Muscle layer of colon (tissue), 2 donors: Measurements from ENCODE around the gene NFIX.
A peak's percentile ranks its signal among the peaks of the same experiment; 100 is the strongest.

Experiments used
- H3K27ac ChIP-seq: one replicate; pipeline ENCODE4 v1.7.0; 2013; ENCODE audit warnings: low read depth, mild to moderate bottlenecking, low read length, moderate library complexity
- H3K27me3 ChIP-seq, 2 donors: one replicate each; pipeline ENCODE4 v1.7.0; 2013; ENCODE audit warnings: low read length in 2 of 2, mild to moderate bottlenecking in 2 of 2; ENCODE audit not compliant: insufficient read depth in 2 of 2, control insufficient read depth in 1 of 2
- H3K36me3 ChIP-seq: one replicate; pipeline ENCODE4 v1.7.0; 2013; ENCODE audit warnings: mild to moderate bottlenecking, low read length; ENCODE audit not compliant: insufficient read depth
- H3K4me1 ChIP-seq: one replicate; pipeline ENCODE4 v1.7.0; 2013; ENCODE audit warnings: mild to moderate bottlenecking, low read length; ENCODE audit not compliant: insufficient read depth
- H3K4me3 ChIP-seq, 2 donors: one replicate each; pipeline ENCODE4 v1.7.0; 2013; ENCODE audit warnings: low read length in 2 of 2, low read depth in 1 of 2, mild to moderate bottlenecking in 1 of 2, moderate library complexity in 1 of 2
- H3K9ac ChIP-seq: one replicate; pipeline ENCODE4 v1.7.0; 2013; ENCODE audit warnings: low read length
- H3K9me3 ChIP-seq: one replicate; pipeline ENCODE4 v1.7.0; 2013; ENCODE audit warnings: mild to moderate bottlenecking, low read length
- donor health status: abdominal sarcoma.
- donor health status: Adenocarcinoma of cecum.

The NFIX gene

DNA sequence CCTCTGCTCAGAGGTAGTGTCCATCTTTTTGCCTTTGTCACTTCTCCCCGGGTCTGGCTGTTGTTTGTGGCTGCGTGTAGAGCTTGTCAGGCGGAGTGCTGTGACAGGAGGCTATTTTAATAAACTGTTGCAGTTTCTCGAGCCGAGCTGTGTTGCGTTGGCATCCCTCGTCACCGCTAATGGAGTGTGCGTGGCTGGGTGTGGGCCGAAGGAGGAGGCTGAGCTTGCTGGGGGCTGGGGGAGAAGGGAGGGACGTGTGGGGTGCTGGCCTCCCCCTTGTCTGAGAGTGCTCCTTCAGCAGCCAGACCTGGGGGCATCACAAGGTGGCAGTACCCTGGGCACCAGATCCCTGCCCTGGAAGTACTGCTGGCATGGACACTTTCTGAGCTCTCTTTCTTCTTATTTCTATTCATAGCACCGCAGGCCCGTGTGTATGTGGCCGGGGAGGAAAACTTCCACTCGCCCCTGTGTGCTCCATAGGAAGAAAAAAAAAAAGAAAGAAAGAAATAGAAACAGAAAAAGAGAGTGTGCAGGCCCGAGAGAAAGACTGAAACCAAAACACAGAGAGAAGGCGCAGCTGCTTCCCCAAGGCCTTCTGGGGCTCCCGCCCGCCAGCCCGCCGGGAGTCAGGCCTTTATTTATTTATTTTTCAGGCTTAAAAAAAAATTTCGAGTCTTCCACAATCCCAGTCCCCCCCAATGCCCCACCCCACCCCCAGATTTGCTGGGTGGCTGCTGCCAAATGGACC, 27.0 kb downstream of the NFIX start:
- peaks cover 5% of the 10 kb centered on the region for H3K36me3 ChIP-seq
- peaks cover 75% of the 10 kb centered on the region for H3K4me1 ChIP-seq
- H3K27ac ChIP-seq: peak overlapping the region; percentile 96
- H3K27me3 ChIP-seq: no peaks in the 10 kb centered on the region
- H3K4me3 ChIP-seq: peak overlapping the region in 1 of 2 donors; percentile 42
- H3K9ac ChIP-seq: peak overlapping the region; percentile 44
- H3K9me3 ChIP-seq: no peaks in the 10 kb centered on the region

DNA sequence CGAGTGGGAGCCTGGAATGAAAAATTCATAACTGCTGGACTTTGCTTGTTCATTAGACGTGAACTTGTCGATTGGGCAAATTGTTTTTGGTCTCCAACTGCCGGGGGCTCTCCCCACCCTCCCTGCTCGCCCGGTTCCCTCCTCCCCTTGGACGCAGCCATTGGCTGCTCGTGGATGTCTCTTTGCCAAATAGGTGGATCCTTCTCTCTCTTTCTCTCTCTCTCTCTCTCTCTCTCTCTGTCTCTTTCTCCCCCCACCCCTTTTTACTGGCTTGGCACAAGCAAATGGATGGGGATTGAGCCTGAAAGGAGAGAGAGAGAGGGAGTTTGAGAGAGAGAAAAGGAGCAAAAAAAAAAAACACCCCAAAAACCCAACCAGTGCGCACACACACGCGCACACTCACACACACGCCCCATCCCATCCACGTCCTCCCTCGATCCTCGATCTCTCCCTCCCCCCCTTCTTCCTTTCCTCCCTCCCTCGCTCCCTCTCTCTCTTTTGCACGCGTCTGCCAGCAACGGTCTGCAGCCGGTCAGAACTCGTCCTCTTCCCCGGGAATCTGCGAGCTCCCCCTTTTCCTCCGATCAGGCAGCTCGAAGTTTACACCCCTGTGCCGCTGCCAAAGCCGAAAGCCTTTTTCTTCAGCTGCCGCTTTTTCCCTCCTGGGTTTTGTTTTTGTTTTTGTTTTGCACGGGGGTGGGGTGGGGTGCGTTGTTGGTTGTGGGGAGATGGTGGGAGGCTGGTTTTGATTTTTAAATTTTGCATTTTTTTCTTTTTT, 27.8 kb downstream of the NFIX start:
- Histone ChIP-seq H3K27me3 (no peaks in the 10 kb centered on the region), H3K4me1 (peaks cover 76% of the 10 kb centered on the region), H3K4me3 (peak overlapping the region; percentile 27 to 42), H3K27ac (peak overlapping the region; percentile 96), H3K9me3 (no peaks in the 10 kb centered on the region), H3K9ac (peak overlapping the region; percentile 44), H3K36me3 (peaks cover 8% of the 10 kb centered on the region)

DNA sequence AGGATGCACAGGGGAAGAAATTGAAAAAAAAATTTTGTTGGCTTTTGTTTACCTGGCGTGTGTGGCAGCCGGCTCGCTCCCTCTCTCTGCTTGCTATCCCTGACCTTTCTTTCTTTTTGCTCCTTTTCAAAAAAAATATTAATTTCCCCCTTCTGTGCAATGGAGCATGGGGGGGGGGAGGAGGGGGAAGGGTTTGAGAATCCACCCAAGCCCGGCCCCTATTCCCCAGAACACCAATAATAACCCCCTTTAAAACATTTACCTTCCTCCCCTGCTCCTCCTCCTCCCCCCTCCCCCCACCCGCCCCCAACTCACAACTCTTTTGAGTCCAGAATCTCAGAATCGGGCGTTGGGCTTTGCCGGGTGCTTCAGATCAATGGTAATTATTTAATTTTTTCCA, 28.4 kb downstream of the NFIX start:
- H3K36me3 ChIP-seq: peaks cover 13% of the 10 kb centered on the region
- no peaks in the 10 kb centered on the region for H3K9me3 ChIP-seq
- H3K4me1 ChIP-seq: peaks cover 78% of the 10 kb centered on the region
- H3K9ac ChIP-seq: peak overlapping the region; percentile 72
- H3K27ac ChIP-seq: peak overlapping the region; percentile 96
- H3K27me3 ChIP-seq: no peaks in the 10 kb centered on the region
- H3K4me3 ChIP-seq: peak overlapping the region in 1 of 2 donors; percentile 42

DNA sequence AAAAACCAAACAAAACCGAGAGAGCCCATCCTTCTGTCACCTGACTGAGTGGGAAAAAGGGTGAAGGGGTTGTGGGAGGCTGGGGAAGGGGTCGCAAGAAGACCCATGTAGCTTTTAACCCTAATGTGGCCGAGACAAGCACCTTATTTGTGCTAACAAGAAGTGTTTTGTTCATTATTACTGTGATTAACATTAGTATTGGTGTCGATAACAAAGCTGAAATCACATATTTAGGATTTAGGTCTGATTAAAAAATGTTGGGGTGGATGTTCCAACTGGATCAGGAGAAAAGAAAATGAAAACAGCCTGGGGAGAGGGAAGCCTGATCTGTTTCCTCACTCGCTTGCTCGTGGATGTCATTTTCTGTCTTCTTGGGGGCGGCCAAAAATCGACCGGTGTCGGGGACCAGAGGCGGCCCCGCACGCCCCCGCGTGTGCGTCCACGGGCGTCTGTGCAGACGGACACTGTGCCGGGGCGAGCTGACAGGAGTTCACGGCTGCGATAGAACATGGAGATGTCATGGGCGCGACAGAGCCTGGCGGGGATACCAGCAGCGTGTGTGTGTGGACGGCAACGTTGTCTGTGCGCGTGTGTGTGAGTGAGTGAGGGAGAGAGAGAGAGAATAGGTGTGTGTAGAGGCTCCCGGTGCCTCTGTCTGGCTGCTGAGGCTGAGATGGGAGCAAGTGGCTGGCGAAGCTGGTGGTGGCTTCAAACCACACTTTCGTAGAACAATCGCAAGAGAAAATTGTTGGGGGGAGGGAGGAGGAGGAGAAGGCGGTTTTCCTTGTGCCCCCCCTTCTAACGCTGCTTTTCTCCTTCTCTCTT, 29.1 kb downstream of the NFIX start:
- H3K9me3 ChIP-seq: no peaks in the 10 kb centered on the region
- peak overlapping the region; percentile 25 to 59 for H3K4me3 ChIP-seq
- peak overlapping the region; percentile 72 for H3K9ac ChIP-seq
- H3K36me3 ChIP-seq: peaks cover 13% of the 10 kb centered on the region
- H3K27me3 ChIP-seq: no peaks in the 10 kb centered on the region
- peak overlapping the region; percentile 86 for H3K27ac ChIP-seq
- H3K4me1 ChIP-seq: peaks cover 78% of the 10 kb centered on the region

DNA sequence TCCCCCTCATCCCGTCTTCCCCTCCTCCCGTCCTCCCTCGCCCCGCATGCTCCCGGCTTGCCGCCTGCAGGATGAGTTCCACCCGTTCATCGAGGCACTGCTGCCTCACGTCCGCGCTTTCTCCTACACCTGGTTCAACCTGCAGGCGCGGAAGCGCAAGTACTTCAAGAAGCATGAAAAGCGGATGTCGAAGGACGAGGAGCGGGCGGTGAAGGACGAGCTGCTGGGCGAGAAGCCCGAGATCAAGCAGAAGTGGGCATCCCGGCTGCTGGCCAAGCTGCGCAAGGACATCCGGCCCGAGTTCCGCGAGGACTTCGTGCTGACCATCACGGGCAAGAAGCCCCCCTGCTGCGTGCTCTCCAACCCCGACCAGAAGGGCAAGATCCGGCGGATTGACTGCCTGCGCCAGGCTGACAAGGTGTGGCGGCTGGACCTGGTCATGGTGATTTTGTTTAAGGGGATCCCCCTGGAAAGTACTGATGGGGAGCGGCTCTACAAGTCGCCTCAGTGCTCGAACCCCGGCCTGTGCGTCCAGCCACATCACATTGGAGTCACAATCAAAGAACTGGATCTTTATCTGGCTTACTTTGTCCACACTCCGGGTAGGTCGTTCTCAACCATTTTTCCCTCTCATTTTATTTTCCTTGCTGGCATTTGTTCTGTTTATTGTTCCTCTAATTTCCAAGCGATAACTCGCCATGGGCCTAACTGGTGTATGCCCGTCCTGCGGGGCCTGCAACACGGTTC, 29.8 kb downstream of the NFIX start:
- peak overlapping the region; percentile 86 for H3K27ac ChIP-seq

DNA sequence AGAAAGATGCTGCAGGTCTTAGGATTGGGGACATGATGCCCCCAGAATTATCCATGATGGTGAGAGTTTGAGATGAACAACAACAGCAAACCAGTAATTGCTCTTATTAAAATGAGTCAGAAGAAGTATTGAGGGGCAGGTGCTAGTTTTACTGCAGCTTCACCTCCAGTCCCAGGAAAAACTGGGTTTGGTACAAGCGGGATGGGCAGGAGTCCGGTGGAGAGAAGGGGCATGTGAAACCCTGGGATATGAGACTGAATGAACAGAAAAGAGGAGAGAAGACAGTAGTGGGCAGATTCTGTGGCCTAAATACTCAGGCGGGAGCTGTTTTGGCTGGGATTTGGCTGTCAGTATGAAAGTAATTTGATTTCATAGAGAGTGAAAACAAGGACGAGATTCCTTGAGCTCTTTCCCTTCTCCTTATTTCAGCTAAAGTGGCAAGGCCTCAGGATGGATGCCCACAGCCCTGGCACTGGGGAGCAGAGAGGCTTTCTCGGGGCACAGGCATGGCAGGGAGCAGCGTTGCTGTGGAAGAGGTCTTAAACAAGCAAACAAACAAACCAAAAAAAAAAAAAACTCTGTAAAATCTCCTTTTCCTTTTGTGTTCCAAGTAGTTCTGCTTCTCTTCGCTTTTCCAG, 30.7 kb downstream of the NFIX start:
- Histone ChIP-seq H3K9ac (peak overlapping the region; percentile 71), H3K27ac (peak overlapping the region; percentile 86), H3K4me1 (peaks cover 78% of the 10 kb centered on the region), H3K9me3 (no peaks in the 10 kb centered on the region), H3K36me3 (peaks cover 13% of the 10 kb centered on the region), H3K27me3 (no peaks in the 10 kb centered on the region), H3K4me3 (peak overlapping the region; percentile 33 to 59)

More for the DNA sequence above, 29.8 kb downstream of the NFIX start:
- Histone ChIP-seq H3K9me3 (no peaks in the 10 kb centered on the region), H3K36me3 (peaks cover 13% of the 10 kb centered on the region), H3K27me3 (no peaks in the 10 kb centered on the region), H3K9ac (peak overlapping the region; percentile 72), H3K4me1 (peaks cover 78% of the 10 kb centered on the region), H3K4me3 (peak overlapping the region; percentile 33 to 59)

DNA sequence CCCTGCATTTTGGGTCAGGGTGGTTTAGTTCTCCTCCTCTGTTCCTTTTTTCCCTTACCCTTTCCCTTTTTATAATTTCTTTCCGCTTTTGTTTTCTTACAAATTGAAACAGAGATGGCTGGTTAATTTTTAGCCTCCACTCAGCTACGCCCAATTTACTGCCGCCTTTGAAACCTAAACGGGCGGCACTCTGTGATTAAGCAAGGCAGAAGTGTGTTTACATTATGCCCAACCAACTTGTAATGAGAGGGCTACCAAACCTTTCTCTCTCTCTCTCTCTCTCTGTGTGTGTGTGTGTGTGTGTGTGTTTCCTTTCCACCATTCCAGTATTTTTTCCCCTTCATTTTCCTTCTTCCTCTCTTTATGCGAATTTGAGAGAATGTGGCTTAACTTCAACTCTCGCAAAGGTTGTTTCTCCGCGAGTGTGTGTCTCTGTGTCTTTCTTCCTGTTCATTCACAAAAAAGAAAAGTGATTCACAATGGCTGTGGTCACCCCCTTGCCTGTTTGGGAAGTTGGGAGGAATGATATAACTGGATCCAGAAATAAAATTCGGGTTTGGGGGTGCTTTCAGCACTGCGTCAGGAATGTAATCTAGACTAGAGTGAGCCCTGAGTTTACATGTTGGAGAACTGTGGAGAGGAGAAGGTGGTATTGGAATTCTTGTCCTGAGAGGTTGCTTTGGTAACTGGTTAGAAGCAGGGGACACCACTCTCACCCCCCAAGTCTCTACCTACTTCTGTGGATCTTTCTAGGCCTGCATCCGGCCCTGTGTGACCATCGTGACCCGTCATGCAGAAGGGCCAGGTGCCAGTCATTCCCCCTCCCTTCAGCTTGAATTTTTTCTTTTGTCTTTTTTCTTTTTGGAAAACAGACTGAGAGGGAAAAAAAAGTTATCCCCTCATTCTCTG, 31.4 kb downstream of the NFIX start:
- no peaks in the 10 kb centered on the region for H3K9me3 ChIP-seq
- H3K4me1 ChIP-seq: peaks cover 78% of the 10 kb centered on the region
- peak overlapping the region; percentile 86 for H3K27ac ChIP-seq
- H3K36me3 ChIP-seq: peaks cover 13% of the 10 kb centered on the region
- H3K4me3 ChIP-seq: peak overlapping the region; percentile 6 to 59
- no peaks in the 10 kb centered on the region for H3K27me3 ChIP-seq
- H3K9ac ChIP-seq: peak overlapping the region; percentile 71

DNA sequence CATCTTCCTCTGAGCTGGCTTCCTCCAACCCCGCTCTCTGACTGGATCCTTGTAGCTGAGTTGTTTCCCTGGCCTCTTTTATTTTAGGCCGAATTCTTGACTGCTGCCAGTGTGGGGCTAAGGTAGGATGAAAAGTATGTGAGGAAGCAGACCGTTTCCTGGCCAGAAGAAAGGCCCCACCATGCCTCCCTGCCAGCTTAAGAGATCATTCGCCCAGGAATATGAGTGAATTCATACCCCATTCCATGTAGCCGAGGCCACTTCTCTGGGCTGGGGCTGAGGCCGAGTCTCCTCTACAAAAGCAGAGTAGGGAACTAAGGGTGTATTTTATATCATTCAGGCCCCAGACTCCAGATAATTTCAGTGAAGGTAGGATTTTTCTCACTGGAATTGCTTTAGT, 32.3 kb downstream of the NFIX start:
- Histone ChIP-seq H3K36me3 (peaks cover 13% of the 10 kb centered on the region), H3K9me3 (no peaks in the 10 kb centered on the region), H3K27me3 (no peaks in the 10 kb centered on the region), H3K4me1 (peaks cover 79% of the 10 kb centered on the region), H3K4me3 (peak overlapping the region in 1 of 2 donors; percentile 59), H3K9ac (peak overlapping the region; percentile 71), H3K27ac (peak overlapping the region; percentile 86)

DNA sequence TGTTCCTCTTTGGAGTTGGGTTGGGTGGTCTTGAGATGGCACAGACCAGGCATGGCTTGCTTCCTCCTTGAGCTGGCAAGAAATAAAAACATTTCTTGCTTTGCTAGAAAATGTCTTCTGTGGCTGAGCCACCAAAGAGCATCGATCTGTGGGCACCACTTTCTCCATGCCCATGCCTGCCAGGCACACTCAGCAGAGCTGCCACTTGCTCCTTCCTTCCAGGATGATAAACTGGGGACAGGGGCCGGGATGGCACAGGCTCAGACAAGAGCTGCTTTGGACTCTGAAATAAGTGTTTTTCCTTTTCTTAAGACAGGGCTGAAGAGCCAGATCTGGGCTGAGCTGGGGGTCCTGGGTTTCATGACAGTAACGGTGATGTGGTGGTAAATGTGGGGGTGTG, 32.8 kb downstream of the NFIX start:
- Histone ChIP-seq H3K4me3 (peak overlapping the region in 1 of 2 donors; percentile 59), H3K4me1 (peaks cover 84% of the 10 kb centered on the region), H3K9me3 (no peaks in the 10 kb centered on the region), H3K9ac (peak overlapping the region; percentile 71), H3K27me3 (no peaks in the 10 kb centered on the region), H3K36me3 (peaks cover 13% of the 10 kb centered on the region), H3K27ac (peak overlapping the region; percentile 8)
